ENCODE data around the gene WDR90. TPM values are rescaled to one million over a fixed set of nuclear protein-coding genes. Genes with fewer than 3 reads are reported as not detected.

Gene WDR90
- polyA plus RNA-seq, 1 donor from 2014 or later: 32.1 TPM

- Histone ChIP-seq H3K9me3 (ENCODE audit: low read length) (no peaks in the 10 kb centered on the region), H3K4me2 (ENCODE audit: low read length) (peak overlapping the region; percentile 80), H3K27me3 (ENCODE audit: insufficient read depth, low read depth, low read length) (peaks cover 4% of the 10 kb centered on the region), H3K79me2 (replicated peaks; ENCODE audit: insufficient read depth, low read length) (peaks cover 40% of the 10 kb centered on the region), H3K9me2 (ENCODE audit: insufficient read depth, low read length) (no peaks in the 10 kb centered on the region), H3K9ac (ENCODE audit: low read length) (peak overlapping the region; percentile 79), H3K36me3 (ENCODE audit: insufficient read depth, low read length) (no peaks in the 10 kb centered on the region), H4K20me1 (ENCODE audit: insufficient read depth) (peaks cover 22% of the 10 kb centered on the region), H3K27ac (ENCODE audit: low read length) (peak overlapping the region; percentile 86), H3F3A (ENCODE audit: insufficient read depth, low read length, poor library complexity, severe bottlenecking) (peaks cover 5% of the 10 kb centered on the region), H2AFZ (ENCODE audit: low read depth, low read length) (no peak overlapping the region), H3K4me3 (ENCODE audit: low read length) (peak overlapping the region; percentile 73)
- TF ChIP-seq POLR2AphosphoS5 (IDR thresholded peaks at IDR 0.05): no peak
- TF ChIP-seq SMC3 (conservative IDR thresholded peaks at IDR 0.05; ENCODE audit: poor library complexity): no peak
- no peak for TF ChIP-seq MXI1 (conservative IDR thresholded peaks at IDR 0.05; ENCODE audit: poor library complexity, severe bottlenecking)
- no peak for TF ChIP-seq EZH2 (IDR thresholded peaks at IDR 0.05; ENCODE audit: borderline replicate concordance, insufficient read depth, low read length, poor library complexity, severe bottlenecking)
- TF ChIP-seq TAF1 (IDR thresholded peaks at IDR 0.05; ENCODE audit: low read depth): no peak
- TF ChIP-seq, protein P1, sequence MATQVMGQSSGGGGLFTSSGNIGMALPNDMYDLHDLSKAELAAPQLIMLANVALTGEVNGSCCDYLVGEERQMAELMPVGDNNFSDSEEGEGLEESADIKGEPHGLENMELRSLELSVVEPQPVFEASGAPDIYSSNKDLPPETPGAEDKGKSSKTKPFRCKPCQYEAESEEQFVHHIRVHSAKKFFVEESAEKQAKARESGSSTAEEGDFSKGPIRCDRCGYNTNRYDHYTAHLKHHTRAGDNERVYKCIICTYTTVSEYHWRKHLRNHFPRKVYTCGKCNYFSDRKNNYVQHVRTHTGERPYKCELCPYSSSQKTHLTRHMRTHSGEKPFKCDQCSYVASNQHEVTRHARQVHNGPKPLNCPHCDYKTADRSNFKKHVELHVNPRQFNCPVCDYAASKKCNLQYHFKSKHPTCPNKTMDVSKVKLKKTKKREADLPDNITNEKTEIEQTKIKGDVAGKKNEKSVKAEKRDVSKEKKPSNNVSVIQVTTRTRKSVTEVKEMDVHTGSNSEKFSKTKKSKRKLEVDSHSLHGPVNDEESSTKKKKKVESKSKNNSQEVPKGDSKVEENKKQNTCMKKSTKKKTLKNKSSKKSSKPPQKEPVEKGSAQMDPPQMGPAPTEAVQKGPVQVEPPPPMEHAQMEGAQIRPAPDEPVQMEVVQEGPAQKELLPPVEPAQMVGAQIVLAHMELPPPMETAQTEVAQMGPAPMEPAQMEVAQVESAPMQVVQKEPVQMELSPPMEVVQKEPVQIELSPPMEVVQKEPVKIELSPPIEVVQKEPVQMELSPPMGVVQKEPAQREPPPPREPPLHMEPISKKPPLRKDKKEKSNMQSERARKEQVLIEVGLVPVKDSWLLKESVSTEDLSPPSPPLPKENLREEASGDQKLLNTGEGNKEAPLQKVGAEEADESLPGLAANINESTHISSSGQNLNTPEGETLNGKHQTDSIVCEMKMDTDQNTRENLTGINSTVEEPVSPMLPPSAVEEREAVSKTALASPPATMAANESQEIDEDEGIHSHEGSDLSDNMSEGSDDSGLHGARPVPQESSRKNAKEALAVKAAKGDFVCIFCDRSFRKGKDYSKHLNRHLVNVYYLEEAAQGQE (IDR thresholded peaks at IDR 0.05; ENCODE audit: borderline replicate concordance): no peak
- TF ChIP-seq EP300 (conservative IDR thresholded peaks at IDR 0.05; ENCODE audit: poor library complexity, severe bottlenecking): no peak
- TF ChIP-seq, protein P2, sequence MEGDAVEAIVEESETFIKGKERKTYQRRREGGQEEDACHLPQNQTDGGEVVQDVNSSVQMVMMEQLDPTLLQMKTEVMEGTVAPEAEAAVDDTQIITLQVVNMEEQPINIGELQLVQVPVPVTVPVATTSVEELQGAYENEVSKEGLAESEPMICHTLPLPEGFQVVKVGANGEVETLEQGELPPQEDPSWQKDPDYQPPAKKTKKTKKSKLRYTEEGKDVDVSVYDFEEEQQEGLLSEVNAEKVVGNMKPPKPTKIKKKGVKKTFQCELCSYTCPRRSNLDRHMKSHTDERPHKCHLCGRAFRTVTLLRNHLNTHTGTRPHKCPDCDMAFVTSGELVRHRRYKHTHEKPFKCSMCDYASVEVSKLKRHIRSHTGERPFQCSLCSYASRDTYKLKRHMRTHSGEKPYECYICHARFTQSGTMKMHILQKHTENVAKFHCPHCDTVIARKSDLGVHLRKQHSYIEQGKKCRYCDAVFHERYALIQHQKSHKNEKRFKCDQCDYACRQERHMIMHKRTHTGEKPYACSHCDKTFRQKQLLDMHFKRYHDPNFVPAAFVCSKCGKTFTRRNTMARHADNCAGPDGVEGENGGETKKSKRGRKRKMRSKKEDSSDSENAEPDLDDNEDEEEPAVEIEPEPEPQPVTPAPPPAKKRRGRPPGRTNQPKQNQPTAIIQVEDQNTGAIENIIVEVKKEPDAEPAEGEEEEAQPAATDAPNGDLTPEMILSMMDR (IDR thresholded peaks at IDR 0.05; ENCODE audit: poor library complexity, severe bottlenecking): no peak
- TF ChIP-seq RAD21 (conservative IDR thresholded peaks at IDR 0.05): no peak
These were observed 57.9 kb downstream of the WDR90 start for GRCh38 chr16:707062-707538.

GRCh38 chr16:708019-708418 lies 58.9 kb downstream of the WDR90 start:
- Histone ChIP-seq H2AFZ (ENCODE audit: low read depth, low read length) (no peak overlapping the region), H3K9me3 (ENCODE audit: low read length) (no peaks in the 10 kb centered on the region), H3K27me3 (ENCODE audit: insufficient read depth, low read depth, low read length) (peaks cover 4% of the 10 kb centered on the region), H3K27ac (ENCODE audit: low read length) (peak overlapping the region; percentile 99), H3K9ac (ENCODE audit: low read length) (peak overlapping the region; percentile 94), H3K36me3 (ENCODE audit: insufficient read depth, low read length) (no peaks in the 10 kb centered on the region), H3K9me2 (ENCODE audit: insufficient read depth, low read length) (no peaks in the 10 kb centered on the region), H4K20me1 (ENCODE audit: insufficient read depth) (peaks cover 12% of the 10 kb centered on the region), H3K4me3 (ENCODE audit: low read length) (no peak overlapping the region), H3F3A (ENCODE audit: insufficient read depth, low read length, poor library complexity, severe bottlenecking) (peaks cover 5% of the 10 kb centered on the region), H3K4me2 (ENCODE audit: low read length) (no peak overlapping the region), H3K79me2 (replicated peaks; ENCODE audit: insufficient read depth, low read length) (peaks cover 32% of the 10 kb centered on the region)
- TF ChIP-seq, protein P2 (IDR thresholded peaks at IDR 0.05; ENCODE audit: poor library complexity, severe bottlenecking): no peak
- TF ChIP-seq TAF1 (IDR thresholded peaks at IDR 0.05; ENCODE audit: low read depth) (no peak), EP300 (conservative IDR thresholded peaks at IDR 0.05; ENCODE audit: poor library complexity, severe bottlenecking) (no peak), POLR2AphosphoS5 (IDR thresholded peaks at IDR 0.05) (no peak), EZH2 (IDR thresholded peaks at IDR 0.05; ENCODE audit: borderline replicate concordance, insufficient read depth, low read length, poor library complexity, severe bottlenecking) (no peak)
- TF ChIP-seq, protein P1 (IDR thresholded peaks at IDR 0.05; ENCODE audit: borderline replicate concordance): no peak

Data from neural cell (in vitro differentiated cells).